ENCODE results near the gene TP53AIP1. TPM values are rescaled to one million over a fixed set of nuclear protein-coding genes. Genes with fewer than 3 reads are reported as not detected.

TP53AIP1 gene
- polyA plus RNA-seq, 2 of the 4 experiments (the other 2 are of a cell fraction): 0.03 to 0.08 TPM

- CTCF ChIA-PET: no interaction called here
These were observed 46.3 kb downstream of the TP53AIP1 start for GRCh38 chr11:128896356-128896755.

GRCh38 chr11:128895526-128895925 lies 47.1 kb downstream of the TP53AIP1 start:
- no peak for DNase-seq (ENCODE audit: low read depth in 1 of 2, low spot score in 1 of 2)
- ChIA-PET CTCF (interaction anchor here (1.5 kb wide), 1 partner anchor 61 kb away, joined by 5 read pairs; no protein-coding TSS in a partner anchor), POLR2A (no interaction called here)
- no peak for ATAC-seq
- H3K9me3 ChIP-seq: no peaks in the 10 kb centered on the region
- WGBS (ENCODE audit: missing lambda C conversion rate): 92% methylated on average over 2 of the region's 9 CpGs
- FAIRE-seq: no peak
- H3K4me2 ChIP-seq: no peak overlapping the region
- H3K27ac ChIP-seq: no peak overlapping the region
- no peaks in the 10 kb centered on the region for H3K4me1 ChIP-seq
- H3K4me3 ChIP-seq: no peak overlapping the region
- TF ChIP-seq ELK1 (IDR thresholded peaks at IDR 0.05; ENCODE audit: low read depth, low read length): no peak
- TF ChIP-seq CBX8 (IDR thresholded peaks at IDR 0.05): no peak
- TF ChIP-seq EHMT2 (IDR thresholded peaks at IDR 0.05; ENCODE audit: low read depth): no peak
- TF ChIP-seq EHF (CRISPR knock-in tag; IDR thresholded peaks at IDR 0.05): no peak
- TF ChIP-seq HOXB5 (CRISPR knock-in tag; IDR thresholded peaks at IDR 0.05): no peak
- no peak for TF ChIP-seq JUNB (IDR thresholded peaks at IDR 0.05)
- TF ChIP-seq PHF8 (IDR thresholded peaks at IDR 0.05; ENCODE audit: borderline replicate concordance, low read depth): no peak
- TF ChIP-seq MAFK (IDR thresholded peaks at IDR 0.05; ENCODE audit: partially characterized antibody): no peak
- TF ChIP-seq CEBPB (IDR thresholded peaks at IDR 0.05): no peak

More at GRCh38 chr11:128896356-128896755, 46.3 kb downstream of the TP53AIP1 start:
- ATAC-seq: no peak
- POLR2A ChIA-PET: no interaction called here
- H3K4me3 ChIP-seq: no peak overlapping the region
- TF ChIP-seq ZSCAN20 (CRISPR knock-in tag; IDR thresholded peaks at IDR 0.05) (no peak), NR3C1 (IDR thresholded peaks at IDR 0.05) (no peak), KDM1A (IDR thresholded peaks at IDR 0.05; ENCODE audit: low read depth) (no peak), ESRRA (IDR thresholded peaks at IDR 0.05; ENCODE audit: borderline replicate concordance, low read length) (no peak), ZNF302 (CRISPR knock-in tag; IDR thresholded peaks at IDR 0.05) (no peak), MAFK (IDR thresholded peaks at IDR 0.05; ENCODE audit: partially characterized antibody) (no peak), TFCP2L1 (CRISPR knock-in tag; IDR thresholded peaks at IDR 0.05) (no peak), USF2 (IDR thresholded peaks at IDR 0.05) (no peak), POLR2AphosphoS2 (conservative IDR thresholded peaks at IDR 0.05; ENCODE audit: low read length) (no peak), CEBPB (IDR thresholded peaks at IDR 0.05) (no peak), KDM5A (IDR thresholded peaks at IDR 0.05) (no peak), ATOH8 (CRISPR knock-in tag; IDR thresholded peaks at IDR 0.05; ENCODE audit: low read depth) (no peak), HEYL (CRISPR knock-in tag; IDR thresholded peaks at IDR 0.05) (no peak), FOXS1 (CRISPR knock-in tag; IDR thresholded peaks at IDR 0.05) (no peak), BHLHE40 (IDR thresholded peaks at IDR 0.05; ENCODE audit: low read depth, low read length) (no peak), HDAC2 (IDR thresholded peaks at IDR 0.05) (no peak), RARB (CRISPR knock-in tag; IDR thresholded peaks at IDR 0.05) (no peak)
- no peaks in the 10 kb centered on the region for H3K9me3 ChIP-seq
- no peak overlapping the region for H3K27ac ChIP-seq
- no peaks in the 10 kb centered on the region for H3K4me1 ChIP-seq
- DNase-seq (ENCODE audit: low read depth in 1 of 2, low spot score in 1 of 2): no peak
- no peak for FAIRE-seq
- H3K4me2 ChIP-seq: no peak overlapping the region
- WGBS (ENCODE audit: missing lambda C conversion rate): 65% methylated on average over 2 of the region's 2 CpGs

- no peak overlapping the region for H3K27ac ChIP-seq
- H3K4me2 ChIP-seq: no peak overlapping the region
- no peak overlapping the region for H3K4me3 ChIP-seq
- WGBS (ENCODE audit: missing lambda C conversion rate): 84% methylated on average over 6 of the region's 6 CpGs
- DNase-seq (ENCODE audit: low read depth in 1 of 2, low spot score in 1 of 2) (no peak), ATAC-seq (no peak), FAIRE-seq (no peak)
- CTCF ChIA-PET: interaction anchor here (1.3 to 2.8 kb wide), 3 partner anchors 9 to 62 kb away, joined by 4 to 20 read pairs (median 5); no protein-coding TSS in a partner anchor
- H3K9me3 ChIP-seq: no peaks in the 10 kb centered on the region
- H3K4me1 ChIP-seq: no peaks in the 10 kb centered on the region
- POLR2A ChIA-PET: no interaction called here
- TF ChIP-seq CBX8 (IDR thresholded peaks at IDR 0.05) (no peak), RFX5 (IDR thresholded peaks at IDR 0.05) (no peak), PBX3 (IDR thresholded peaks at IDR 0.05) (no peak), ESRRA (IDR thresholded peaks at IDR 0.05; ENCODE audit: borderline replicate concordance, low read length) (no peak), CTCF (IDR thresholded peaks at IDR 0.05) (no peak), HES2 (IDR thresholded peaks at IDR 0.05) (no peak), CEBPB (IDR thresholded peaks at IDR 0.05) (no peak), BCL3 (IDR thresholded peaks at IDR 0.05) (no peak), MAZ (IDR thresholded peaks at IDR 0.05; ENCODE audit: borderline replicate concordance, low read depth, low read length) (no peak)
These were observed 48.0 kb downstream of the TP53AIP1 start for GRCh38 chr11:128894685-128895084.

Data from A549 (cell line).